Fibroblast of peridontal ligament (primary cell): ENCODE results near the gene CFAP61.

Source experiments
- DNase-seq: peaks from one replicate; pipeline ENCODE4 v3.0.0-alpha.2; 2010; ENCODE audit errors: extremely low read depth

The CFAP61 gene

DNA sequence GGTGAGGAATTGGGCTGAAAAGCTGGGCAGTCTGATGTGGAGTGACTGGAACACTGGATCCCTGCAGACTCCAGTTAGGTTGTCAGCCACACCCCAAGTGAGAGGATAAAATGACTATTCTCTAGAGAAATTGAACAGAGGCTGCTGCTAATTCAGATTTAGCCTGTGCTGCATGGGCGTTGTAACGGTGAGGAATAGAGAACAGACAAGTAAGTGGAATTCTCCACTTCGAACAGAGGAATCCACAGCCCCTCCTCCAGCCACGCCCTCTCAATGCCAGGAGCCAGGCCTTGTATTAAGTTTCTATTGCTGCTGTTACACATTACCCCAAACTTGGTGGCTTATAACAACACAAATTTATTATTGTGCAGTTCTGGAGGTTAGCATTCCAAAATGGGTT lies 109.3 kb downstream of the CFAP61 start:
- no peak for DNase-seq

DNA sequence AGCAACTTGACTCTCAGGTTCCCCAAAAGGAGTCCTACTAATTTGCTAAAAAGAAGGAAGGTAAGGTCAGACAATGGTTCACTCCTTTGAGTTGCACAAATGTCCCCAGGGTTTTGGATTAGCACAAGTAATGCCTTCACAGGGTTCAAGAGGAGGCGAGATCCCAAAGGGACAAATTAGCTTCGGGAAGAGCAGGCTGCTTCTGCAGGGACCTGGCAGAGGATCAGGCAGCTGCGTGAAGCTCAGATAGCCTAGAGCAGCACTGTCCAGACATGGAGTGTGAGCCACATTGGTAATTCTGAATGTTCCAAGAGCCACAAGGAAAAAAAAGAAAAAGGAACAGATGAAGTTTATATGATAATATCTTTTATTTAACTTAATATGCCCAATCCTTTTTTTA lies 115.4 kb downstream of the CFAP61 start:
- no peak for DNase-seq

DNA sequence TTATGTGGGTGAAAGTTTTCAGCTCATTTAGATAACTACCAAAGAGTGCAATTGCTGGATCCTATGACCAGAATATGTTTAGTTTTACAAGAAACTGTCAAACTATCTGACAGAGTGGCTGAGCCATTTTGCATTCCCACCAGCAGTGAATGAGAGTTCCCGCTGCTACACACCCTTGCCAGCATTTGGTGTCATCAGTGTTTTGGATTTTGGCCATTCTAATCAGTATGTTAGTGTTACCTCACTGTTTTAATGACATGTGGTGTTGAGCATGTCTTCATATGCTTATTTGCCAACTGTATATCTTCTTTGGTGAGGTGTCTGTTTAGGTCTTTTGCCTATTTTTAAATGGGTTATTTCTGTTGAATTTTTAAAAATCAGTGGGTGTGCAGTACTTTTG lies 120.9 kb downstream of the CFAP61 start:
- no peak for DNase-seq

DNA sequence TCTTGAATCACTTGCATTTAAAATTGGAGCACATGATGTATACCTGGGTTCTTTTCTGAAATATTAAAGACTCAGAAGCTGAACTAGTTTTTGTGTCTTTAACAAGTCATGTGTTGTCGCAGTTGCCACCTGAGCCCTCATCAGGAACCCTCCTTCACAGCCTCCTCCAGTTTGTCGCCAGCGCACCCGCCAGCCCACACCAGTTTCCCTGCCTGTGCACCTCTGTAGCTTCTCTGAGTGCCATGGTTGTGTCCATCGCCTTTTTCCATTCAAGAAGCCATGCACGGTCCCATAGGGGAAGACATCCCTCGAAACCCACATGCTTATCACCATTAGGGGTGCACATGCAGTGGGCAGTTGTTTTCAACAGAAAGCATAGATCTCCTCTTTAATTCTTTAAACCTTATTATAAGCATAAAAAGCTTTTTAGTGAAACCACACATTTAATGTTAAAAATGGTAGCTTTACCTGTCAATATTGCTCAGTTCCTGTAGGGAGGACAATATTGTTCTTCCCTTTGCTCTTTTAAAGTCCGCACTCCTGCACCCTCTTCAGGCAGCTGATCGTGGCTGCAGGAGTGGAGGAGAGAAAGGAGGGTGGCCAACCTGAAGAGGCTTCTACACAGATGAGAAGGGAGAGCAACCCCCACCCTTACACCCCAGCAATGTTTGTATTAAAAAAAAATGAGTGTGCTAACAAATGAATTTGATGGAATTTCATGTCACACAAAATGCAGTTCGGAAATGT lies 121.9 kb downstream of the CFAP61 start:
- no peak for DNase-seq

DNA sequence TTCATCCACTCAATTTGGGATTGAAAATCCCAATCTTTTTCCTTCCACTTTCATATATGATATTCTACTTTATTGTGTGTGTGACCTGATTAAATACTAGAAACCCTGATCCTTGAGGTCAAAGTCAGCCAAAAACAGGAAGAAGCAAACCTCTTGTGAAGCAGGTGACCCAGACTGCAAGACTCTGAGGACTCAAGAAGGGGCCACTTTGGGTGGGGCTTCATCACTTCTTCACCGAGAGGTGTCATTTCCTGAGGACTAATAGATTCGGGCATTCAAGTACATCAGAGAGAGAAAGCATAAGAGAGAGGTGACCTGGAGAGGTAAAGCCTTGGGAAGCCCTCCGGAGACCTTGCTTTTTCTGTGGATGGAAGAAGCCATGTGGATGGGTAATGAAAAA lies 129.0 kb downstream of the CFAP61 start:
- DNase-seq, result no peak

DNA sequence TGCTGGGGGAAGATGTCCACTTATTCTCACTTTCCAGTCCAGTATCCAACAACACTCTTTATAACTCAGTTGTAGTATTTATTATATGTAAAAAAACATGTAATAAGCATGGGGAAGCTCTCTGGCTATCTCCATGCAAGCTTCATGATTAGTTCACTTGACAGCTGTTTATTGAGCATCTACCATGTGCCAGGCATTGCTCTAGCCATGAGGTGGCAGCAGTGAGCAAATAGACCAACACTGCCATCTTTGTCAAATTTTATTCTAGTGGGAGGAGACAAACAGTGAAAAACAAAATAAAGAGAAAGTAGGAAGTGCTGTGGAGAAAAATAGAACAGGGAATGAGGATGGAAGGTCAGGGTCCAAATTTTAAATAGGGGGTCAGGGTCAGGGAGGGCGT lies 131.8 kb downstream of the CFAP61 start:
- no peak for DNase-seq

DNA sequence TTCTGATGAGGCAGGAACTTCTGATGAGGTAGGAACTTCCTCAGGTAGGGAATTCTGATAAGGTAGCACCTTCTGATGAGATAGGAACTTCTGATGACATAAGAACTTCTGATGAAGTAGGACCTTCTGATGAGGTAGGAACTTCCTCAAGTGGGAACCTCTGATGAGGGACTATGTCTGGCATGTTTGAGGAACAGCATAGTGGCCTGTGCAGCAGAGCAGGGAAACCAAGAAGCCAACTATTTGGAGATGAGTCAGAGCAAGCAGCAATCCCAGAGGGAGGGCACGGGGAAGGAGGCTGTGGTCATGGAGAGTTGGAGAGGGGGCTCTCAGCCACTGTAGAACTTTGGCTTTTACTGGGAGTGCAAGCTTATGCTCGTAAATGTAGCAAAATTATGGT lies 132.4 kb downstream of the CFAP61 start:
- no peak for DNase-seq

DNA sequence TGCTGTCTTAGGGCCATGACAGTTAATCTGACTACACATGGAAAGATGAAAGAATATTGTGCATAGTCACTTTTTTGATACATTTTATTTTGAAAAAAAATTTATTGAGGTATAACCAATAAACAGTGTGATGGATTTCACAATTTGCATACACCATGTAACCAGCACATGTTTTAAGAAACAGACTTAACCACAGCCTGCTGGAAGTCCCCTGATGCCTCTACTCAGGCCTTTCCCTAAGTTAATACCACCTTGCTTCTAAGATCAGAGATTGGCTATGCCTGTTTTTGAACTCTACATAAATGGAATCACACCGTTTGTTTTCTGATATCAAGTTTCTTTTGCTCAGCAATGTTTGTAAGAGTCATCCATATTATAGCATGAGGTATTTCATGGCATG lies 136.3 kb downstream of the CFAP61 start:
- DNase-seq, result no peak

DNA sequence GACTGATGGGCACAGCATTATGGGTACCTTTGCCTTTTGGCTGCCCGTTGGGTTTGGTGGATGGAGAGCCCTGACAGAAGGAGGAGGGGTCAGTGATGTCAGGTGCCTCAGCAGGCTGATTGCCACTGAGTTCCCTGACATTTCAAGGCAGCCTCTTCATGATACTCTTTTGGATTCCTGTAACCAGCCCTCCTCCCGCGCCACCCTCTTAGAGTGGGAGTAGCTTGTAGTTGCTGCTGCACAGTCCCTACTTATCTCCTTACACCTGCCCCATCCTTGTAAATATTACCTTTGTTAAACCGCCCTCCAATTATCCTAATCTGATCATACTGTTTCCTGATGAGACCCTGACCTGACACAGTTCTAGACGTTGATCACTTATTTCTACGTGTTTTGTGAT lies 140.0 kb downstream of the CFAP61 start:
- DNase-seq, result no peak

DNA sequence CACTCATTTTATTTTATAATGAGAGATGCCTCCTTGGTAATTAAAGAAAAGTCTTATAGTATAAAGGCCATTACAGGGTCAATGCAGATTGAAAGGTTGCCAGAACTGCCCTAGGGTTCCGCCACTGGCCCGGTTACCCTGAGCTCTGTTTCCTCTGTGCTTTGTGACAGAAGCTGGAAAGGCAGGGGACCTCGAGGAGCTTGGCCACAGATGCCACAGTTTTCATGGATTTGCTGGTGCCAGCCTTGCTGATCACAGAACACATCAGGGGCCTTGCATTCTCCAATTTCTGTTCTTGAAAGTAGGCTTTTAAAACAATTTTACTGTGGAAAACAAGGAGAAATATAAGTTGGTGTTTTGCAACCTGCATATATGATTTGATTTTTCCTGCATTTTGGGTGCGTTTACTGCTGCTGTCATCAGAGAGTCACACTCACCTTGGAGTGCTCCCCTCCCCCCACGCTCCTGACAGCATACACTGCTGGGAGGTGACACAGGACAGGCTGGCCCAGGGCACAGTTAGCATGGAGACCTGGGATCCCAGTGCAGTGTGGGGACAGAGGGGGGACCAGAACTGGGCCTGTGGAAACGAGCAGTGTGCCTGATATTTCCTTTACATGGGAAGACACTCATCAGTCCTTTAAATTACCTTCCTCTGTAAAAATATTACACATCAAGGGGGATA lies 142.8 kb downstream of the CFAP61 start:
- DNase-seq, result no peak

DNA sequence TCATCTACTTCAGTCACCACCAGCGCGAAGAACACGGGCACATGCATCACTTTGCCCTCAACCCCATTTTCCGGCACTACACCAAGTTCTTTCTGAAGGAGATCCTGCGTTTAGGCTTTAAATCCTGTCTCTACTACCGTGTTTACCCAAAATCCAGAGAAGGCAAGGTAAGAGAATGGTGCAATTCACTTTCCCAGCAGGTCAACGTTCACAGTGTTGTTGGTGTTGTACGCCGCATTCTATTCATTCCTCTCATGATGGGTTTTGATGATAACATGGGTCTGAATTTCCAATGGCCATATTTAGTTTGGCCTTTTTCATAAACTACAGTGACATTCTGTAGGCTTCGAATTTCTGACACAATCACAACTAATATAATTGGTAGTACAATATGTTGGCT lies 144.3 kb downstream of the CFAP61 start:
- DNase-seq, result no peak

DNA sequence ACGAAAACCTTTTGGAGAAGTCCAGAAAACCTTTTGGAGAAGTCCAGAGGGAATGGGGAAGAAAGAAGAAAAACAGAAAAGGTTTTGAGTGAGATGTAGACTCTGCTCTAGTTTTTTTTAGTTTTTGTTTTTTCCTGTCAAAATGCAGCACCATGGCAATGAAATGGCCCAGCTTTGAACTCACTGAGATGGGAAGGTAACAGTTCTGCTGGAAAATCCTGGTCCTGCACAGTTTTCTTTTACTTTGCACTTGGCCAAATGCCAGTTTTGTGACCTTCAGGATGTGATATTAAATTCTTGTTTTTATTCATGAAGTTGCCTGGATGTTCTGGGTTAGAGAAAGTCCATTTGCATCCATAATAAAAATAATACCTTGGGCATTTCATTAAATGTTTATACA lies 145.7 kb downstream of the CFAP61 start:
- DNase-seq, result no peak

DNA sequence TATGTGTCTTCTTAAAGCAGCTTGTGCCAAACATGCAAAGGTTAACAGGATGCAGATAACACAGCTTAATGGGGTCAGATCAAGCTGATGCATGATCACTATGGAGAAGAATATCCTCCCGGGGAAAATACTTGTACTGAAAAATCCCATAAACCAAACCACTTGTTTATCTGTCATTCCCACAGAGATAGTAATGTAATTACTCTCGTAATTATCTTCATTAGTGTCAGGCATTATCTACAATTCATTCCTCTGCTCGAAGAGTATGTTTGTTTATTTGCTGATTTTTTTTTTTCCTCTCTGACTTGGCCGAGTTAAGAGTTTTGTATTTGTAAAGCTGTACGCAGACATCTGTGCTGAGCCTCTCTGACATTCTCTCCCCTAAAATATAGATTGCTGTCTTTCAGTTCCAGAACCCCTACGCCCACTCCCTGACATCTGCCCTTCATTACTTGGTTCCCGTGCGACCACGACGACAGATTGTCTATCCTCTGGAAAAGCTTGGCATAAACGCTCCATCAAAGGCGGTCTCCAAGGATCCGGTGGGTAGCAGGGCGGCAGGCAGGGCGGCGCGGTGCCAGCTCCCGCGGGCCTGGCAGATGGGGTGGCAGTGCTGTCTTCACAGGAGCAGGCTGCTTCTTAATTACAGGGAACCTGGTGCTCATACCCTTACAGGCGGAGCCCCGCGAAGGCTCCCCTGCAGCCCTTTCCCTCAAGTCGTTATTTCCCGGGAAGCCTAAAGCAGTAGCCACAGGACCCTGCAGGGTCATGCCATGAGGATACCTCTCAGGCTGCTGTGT lies 147.2 kb downstream of the CFAP61 start:
- no peak for DNase-seq

DNA sequence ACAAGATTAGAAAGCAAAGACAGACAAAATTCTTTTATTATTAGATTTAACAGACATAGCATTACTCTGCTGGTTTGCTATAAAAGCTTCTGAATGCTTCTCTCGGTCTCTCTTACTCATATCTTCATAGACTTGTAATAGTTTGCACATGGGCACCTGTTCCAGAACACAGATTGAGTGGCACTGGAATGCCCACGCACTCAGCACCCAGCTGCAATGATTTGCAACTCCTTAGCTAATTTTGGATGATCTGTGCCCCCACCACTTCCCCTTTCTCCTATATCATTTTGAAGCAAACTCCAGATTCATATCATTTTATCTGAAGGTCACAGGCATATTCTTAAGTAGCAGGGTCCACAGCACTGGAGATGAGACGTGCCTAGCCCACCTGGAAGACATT lies 148.8 kb downstream of the CFAP61 start:
- no peak for DNase-seq

DNA sequence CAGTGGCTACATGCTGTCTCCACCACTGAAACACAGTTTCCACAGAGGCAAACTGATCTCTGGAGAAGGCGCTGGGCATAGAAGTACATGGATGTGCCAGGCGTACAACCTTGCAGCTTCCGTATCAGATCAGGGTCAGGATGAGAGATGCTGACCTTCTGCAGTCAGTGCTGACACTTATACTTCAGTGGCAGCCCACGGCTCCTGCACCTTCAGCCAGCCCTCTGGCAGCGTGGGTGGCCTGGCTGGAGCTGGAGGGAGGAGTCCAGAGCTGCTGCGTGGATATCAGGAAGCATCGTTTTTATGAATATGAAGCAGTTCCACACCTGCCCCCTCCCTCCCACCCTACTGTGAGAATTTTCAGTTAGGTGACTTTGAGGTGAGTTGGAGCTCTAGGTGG lies 149.3 kb downstream of the CFAP61 start:
- DNase-seq, result no peak

DNA sequence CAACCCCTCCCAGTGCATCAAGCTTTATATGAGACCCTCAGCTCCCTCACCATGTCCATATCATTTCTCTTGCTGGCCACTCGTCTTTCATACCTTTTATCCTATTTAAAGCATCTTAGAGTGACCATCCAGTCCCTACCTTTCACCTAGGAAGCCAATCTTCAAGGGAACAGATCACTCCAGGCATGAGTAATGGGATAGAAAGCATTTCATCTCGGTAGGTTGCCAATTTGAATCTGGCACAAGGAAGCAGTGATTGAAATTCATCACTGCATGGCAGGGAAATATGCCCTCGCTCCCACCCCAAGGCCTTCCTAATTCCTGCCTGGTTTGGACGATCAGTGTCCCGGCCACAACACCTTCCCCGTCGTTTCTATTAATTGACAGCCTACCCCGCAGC lies 150.4 kb downstream of the CFAP61 start:
- no peak for DNase-seq

DNA sequence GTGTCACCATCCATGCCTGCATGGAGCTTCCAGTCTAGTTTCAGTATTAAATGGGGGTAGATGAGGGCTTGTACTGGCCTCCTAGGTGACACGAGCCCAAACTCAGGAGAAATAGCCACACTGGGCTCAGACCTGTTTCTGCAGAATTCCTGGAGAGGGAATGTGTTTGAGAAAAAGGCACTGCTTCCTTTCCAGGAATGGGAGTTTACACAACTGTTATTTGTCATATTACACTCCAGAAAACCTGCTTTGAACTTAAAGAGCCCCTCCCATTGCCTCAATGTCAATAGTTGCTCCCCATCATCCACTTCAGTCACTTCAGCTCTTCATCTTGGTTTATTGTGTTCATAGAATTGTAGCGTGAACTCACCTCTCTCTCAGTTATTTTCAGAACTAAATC lies 151.5 kb downstream of the CFAP61 start:
- DNase-seq, result no peak

DNA sequence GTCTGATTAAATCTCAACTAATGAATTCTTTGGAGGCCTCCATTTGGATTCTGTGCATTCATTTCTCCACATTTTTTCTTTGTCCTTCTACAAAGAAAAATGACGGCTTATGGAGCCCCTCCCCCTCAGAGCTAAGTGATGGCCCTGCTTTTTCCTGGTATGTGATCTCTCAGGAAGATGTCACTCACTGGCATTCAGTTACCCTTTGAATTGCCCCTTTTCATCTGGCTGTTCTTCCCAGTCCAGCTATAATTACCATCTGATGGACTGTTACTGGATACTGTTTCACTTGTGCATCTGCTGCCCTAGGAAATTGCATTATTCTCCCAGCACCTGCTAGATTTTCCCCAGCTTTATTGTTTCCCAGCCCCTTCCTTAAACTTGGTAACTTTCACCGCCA lies 151.9 kb downstream of the CFAP61 start:
- DNase-seq, result no peak

DNA sequence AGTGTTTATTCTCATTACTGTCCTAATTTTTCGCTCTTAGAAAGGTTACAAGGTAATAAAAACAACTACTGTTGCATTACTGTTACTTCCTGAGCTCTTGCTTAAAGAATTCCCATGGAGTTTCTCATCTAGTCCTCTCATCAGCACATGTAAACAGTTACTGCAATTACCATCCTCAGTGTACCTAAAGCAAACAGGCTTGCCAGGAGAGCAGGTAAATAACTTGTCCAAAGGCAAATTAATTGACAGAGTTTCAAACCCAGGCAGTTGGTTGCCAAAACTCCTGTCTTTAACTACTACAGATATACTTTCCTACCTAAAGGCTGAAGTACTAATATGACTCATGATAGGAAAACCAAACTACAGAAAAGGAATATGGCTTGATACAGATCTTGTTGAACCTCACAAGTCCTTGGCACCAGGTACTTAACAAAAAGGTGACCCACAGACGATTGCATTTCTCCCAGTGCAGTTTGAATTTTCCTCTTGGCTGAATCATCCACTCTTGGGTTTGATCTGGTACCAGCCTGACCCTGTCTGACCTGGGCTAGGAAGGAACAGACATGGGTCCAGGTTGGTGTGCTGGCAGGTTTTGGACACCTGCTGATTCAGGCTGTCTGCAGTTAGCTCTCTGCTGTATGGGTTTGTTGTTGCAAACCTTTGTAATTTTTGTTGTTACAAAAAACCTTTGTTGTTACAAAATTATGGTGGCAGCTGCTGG lies 153.0 kb downstream of the CFAP61 start:
- no peak for DNase-seq

DNA sequence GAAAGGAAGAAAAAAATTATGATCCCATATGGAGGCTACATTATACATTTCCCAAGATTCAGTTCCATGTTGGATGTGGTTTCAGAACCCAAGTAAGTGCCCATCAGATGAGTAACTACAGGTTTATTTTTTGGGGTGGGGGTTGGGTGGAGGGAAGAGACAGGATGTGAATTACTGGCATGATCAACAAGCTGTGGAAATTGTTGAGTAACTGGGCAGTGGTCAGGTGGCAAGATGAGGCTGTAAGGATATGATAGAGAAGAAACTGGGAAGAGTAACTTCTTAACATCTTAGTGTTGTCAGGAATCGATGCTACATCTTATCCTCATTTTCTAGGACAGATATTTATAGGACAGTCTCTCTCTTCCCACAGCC lies 153.5 kb downstream of the CFAP61 start:
- no peak for DNase-seq

DNA sequence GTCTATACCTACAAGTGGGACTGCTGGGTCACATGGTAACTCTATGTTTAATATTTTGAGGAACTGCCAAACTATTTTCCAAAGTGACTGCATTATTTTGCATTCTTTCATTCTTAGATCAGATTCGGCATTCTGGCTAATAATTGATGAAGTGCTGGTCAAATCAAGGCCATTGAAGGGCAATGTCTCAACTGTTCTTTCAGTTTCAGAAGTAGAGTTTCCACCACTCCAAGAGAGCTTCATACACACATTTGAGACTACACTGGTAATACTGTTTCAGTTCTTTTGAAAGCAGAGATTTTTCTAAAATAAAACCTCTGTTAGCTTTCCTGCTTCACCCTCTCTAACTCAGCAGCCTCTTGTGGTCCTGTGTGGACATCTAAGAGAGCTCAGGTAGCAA lies 154.5 kb downstream of the CFAP61 start:
- no peak for DNase-seq

DNA sequence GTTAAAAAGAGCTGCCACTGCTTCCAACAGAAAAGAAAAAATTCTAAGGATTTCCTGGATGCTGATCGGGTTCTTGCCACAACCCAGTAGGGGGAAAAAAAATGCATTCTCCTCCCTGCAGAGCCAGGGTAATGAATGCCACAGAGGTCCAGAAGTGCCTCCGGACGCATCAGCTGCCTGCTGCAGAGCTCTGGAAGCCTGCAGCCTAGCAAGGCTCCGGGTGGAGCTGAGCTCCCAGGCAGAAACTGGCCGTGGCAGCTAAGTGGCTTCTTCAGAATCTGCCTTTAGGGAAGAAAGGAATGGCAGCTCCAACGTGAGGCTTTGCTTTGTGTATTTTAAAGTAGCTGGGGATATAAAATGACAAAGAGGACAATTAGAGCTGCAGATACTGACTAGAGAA lies 155.0 kb downstream of the CFAP61 start:
- DNase-seq, result no peak
